GM20431 (cell line): ENCODE measurements around the gene MAP3K20.
"Not testable (repeated sequence)": the region's sequence is repeated elsewhere in the genome, so short reads cannot be mapped to it uniquely, and the experiment has no call there.

Experiments
- in situ Hi-C: fragments of 300-500 bp; cut with MseI, MboI; formaldehyde crosslinking; loops from one replicate; pipeline ENCODE4 v1.15.0; 2020; ENCODE audit warnings: low sequenced_read_pairs; ENCODE audit not compliant: unreplicated experiment

The MAP3K20 gene

GRCh38 chr2:173290518-173290917 lies 214.9 kb downstream of the MAP3K20 start:
- in situ Hi-C loops: no loop called here

- in situ Hi-C loops: no loop called here
Observed at GRCh38 chr2:173291412-173291811, 215.8 kb downstream of the MAP3K20 start.

DNA sequence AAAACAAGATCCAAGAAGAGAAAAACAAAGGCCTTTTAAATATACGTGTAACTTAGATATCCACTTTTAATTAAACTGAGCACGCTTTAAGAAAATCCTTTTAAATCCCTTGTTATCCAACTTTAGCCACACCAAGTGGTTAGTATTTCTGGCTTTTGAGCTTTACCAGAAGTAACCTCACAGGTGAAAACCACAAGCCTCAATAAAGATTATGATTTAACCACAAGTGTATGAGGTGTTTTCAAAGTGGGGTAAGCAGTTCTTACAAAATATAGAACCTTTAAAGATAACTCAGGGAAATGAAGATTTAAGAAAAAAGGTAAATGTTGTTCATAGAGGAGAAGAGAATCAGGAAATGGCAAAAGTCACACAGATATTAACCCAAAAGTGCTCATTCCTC lies 220.6 kb downstream of the MAP3K20 start:
- in situ Hi-C loops: no loop called here

- in situ Hi-C loops: no loop called here
Observed at GRCh38 chr2:173298536-173299097, 223.0 kb downstream of the MAP3K20 start.

- in situ Hi-C loops: no loop called here
Observed at GRCh38 chr2:173299764-173300163, 224.1 kb downstream of the MAP3K20 start.

DNA sequence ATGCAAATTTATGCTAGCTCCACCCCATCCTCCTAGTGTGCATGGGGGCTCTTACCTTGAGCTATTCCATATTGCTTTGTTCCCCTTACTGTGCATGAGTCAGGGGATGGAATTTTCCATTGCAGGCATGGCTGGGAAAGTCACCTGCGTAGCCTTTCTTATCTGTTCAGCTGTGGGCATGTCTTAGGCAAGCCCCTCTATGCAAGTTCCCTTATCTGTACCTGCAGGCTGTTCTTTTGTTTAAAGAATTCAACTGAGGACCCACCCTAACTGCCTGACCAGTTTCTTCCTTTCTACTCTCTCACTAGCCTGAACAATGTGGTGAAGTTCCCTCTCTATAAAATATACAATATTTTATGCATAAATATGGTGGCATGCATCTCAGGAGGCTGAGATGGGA lies 224.8 kb downstream of the MAP3K20 start:
- in situ Hi-C loops: no loop called here

GRCh38 chr2:173301549-173301948 lies 225.9 kb downstream of the MAP3K20 start:
- in situ Hi-C loops: not testable (repeated sequence)

DNA sequence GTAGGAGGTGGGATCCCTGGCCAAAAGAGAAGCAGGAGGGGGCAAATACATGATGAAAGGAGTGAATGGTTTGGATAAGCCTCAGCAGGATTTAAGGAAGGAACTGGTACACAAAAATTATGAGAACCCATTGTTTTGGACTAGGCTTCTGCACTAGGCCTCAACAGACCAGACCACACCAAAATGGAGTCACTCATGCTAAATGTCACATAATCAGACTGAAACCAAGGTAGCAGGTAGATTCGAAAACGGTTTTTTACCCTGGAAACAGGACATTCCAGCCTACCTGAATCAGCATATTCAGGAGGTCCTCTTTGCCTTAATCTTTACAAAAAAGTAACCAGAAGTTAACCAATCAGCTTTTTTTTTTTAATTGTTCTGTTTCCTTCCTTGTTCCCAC lies 229.7 kb downstream of the MAP3K20 start:
- in situ Hi-C loops: no loop called here

DNA sequence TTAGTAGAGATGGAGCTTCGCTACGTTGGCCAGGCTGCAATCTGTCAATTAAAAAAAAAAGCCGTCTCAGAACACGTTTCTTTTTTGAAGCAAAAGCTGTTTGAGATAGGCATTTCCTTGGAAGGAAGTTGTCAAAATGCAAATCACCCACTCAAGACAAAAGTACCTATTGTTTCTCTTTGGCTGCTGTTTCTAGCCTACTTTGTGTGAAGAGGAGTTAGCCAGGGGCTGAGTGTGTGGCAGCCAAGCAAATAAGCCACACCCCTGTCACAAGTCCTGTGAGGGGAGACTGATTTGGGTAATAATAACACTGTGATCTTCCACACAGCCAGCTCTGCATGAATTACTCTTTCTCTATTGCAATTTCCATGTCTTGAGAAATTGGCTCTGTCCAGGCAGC lies 231.6 kb downstream of the MAP3K20 start:
- in situ Hi-C loops: no loop called here

GRCh38 chr2:173309370-173309769 lies 233.7 kb downstream of the MAP3K20 start:
- in situ Hi-C loops: not testable (repeated sequence)

DNA sequence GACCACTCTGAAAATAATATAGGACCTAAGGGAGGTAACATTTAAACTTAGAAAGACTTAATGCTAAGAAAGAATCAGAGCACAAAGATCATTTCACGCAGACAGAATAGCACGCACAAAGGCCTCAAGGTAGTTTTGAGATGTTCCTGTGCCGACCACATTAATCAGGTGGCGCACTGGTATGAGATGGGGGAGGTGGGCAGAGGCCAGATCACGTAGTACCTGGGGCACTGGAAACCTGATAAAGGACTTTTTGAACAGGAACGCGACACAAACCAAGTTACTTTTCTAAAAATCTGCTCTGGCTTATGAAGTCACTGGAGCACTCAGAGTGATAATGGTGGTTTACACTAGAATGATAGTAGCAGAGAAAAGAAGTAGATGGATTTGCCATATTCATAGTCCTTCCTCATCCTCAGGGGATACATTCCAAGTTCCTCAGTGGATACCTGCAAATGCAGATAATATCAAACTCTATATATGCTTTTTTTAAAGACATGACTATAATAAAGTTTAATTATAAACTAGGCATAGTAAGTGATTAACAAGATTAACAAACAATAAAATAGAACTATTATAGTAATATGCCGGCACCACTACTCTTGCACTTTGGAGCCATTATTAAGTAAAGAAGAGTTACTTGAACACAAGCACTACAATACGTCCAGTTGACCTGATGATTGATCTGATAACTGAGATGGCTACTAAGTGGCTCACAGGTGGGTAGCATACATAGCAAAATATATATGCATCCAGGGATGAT lies 236.4 kb downstream of the MAP3K20 start:
- in situ Hi-C loops: no loop called here
